ENCODE data around the gene ARL6. TPM values are rescaled to one million over a fixed set of nuclear protein-coding genes. Genes with fewer than 3 reads are reported as not detected.

The ARL6 gene
- total RNA-seq, 1 experiment from 2014 or later, result 12.1 TPM

DNA sequence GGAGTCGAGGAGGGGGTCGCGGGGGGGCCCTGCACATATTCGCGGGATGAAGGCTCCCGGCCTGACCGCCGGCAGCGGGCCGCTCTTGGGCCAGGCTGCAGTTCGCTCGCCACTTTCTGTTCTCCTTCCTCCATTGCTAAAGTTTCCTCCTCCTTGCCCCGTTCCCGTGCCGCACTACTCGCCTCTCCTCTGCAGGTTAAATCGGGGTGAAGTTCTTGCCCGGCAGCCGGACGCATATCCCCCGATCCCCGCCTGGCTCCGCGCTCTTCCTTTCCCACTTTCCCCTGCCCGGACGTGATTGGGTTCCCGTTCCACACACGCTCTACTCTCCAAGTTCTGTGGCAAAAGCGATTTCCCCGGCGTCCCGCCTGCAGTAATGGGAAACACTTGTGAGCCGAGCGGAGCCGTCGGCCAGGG is 57.8 kb downstream of the ARL6 start:
- H3K79me2 ChIP-seq (ENCODE audit: low read length), result peaks cover 41% of the 10 kb centered on the region
- H3K4me2 ChIP-seq (ENCODE audit: low read length), result peak overlapping the region; percentile 89

DNA sequence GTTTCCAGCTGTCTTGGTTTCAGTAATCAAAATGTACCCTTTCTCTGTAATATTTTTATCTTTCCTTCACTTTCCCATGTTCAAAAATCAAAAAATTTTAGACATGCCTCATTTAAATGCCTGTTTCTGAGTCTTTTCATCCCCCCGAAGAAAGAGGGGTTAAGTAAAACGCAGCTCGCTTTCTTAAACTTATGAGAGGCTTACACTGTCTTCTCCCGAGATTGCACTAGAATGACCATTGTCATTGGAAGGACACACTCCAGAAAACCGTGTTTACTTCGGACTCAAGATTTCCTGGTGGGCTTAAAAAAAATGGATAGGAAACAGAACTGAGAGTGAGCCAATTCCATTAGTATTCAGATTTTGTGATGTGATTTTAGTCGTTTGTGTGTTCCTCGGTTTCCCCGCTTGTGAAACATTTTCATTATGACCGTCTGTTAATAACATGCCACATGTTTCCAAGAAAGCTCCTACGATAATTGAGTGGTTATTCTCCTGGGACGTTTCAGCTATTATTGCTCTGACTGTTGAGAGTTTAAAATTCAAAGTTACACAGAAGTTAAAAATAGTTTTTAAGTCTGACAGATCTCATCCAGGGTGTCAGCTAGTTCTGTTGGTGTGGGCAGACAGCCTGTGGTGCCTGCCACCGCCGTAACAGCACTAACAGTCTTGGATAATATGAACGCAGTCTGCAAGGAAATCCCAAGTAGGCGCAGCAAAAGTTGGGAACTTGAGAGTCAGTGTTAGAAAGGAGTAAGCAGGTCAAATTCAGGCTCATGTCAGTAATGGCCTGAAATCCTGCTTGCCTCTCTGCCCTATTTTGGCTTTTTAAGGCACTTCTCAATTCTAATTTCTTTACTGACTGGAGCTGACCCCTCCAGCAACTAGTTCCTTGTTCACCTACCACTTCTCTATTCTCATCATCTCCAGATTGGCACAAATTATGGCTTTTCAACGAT is 58.8 kb downstream of the ARL6 start:
- H3K4me2 ChIP-seq (ENCODE audit: low read length), result peak overlapping the region; percentile 89
- POLR2A ChIA-PET (ENCODE audit: unreplicated experiment), result interaction anchor here (0.7 kb wide), 1 partner anchor 15 kb away, joined by 8 read pairs; no protein-coding TSS in a partner anchor
- TF ChIP-seq, protein P1, sequence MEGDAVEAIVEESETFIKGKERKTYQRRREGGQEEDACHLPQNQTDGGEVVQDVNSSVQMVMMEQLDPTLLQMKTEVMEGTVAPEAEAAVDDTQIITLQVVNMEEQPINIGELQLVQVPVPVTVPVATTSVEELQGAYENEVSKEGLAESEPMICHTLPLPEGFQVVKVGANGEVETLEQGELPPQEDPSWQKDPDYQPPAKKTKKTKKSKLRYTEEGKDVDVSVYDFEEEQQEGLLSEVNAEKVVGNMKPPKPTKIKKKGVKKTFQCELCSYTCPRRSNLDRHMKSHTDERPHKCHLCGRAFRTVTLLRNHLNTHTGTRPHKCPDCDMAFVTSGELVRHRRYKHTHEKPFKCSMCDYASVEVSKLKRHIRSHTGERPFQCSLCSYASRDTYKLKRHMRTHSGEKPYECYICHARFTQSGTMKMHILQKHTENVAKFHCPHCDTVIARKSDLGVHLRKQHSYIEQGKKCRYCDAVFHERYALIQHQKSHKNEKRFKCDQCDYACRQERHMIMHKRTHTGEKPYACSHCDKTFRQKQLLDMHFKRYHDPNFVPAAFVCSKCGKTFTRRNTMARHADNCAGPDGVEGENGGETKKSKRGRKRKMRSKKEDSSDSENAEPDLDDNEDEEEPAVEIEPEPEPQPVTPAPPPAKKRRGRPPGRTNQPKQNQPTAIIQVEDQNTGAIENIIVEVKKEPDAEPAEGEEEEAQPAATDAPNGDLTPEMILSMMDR (conservative IDR thresholded peaks at IDR 0.05; ENCODE audit: low read depth, low read length), result no peak
- no peak for TF ChIP-seq EZH2 (IDR thresholded peaks at IDR 0.05; ENCODE audit: low read length, unreplicated experiment)
- no peak for TF ChIP-seq EZH2phosphoT487 (IDR thresholded peaks at IDR 0.05; ENCODE audit: borderline replicate concordance, low read length)
- H3K9me3 ChIP-seq (ENCODE audit: low read length), result no peaks in the 10 kb centered on the region
- no peaks in the 10 kb centered on the region for H4K20me1 ChIP-seq (ENCODE audit: low read length)
- no peaks in the 10 kb centered on the region for H3K9me2 ChIP-seq (replicated peaks; ENCODE audit: low read length)
- peaks cover 41% of the 10 kb centered on the region for H3K79me2 ChIP-seq (ENCODE audit: low read length)
- H3K4me1 ChIP-seq (ENCODE audit: insufficient read depth, low read length), result peaks cover 15% of the 10 kb centered on the region; the same call in 1 of the 2 replicates
- CTCF ChIA-PET, result no interaction called here
- H3K27me3 ChIP-seq (ENCODE audit: low read length), result no peaks in the 10 kb centered on the region
- no peaks in the 10 kb centered on the region for H3F3A ChIP-seq (ENCODE audit: low read length, unreplicated experiment)
- no peaks in the 10 kb centered on the region for H3K36me3 ChIP-seq (ENCODE audit: low read depth, low read length)
- H3K9ac ChIP-seq (ENCODE audit: low read length), result peak overlapping the region; percentile 77
- BruUV-seq (replicated peaks), result no TSS peak
- ATAC-seq (no peak), DNase-seq (peak; percentile 19)
- H3K27ac ChIP-seq (ENCODE audit: low read length), result no peak overlapping the region
- intact Hi-C loops (cut with micrococcal nuclease), result loop anchor here (2.0 kb wide), 1 partner anchor 39 kb away; no protein-coding TSS in a partner anchor
- H3K4me3 ChIP-seq (ENCODE audit: low read length), result peak overlapping the region; percentile 80
- H2AFZ ChIP-seq (ENCODE audit: low read length), result peak overlapping the region; percentile 100

More for the DNA sequence above, 57.8 kb downstream of the ARL6 start:
- Histone ChIP-seq H3K4me1 (ENCODE audit: insufficient read depth, low read length) (peaks cover 15% of the 10 kb centered on the region; the same call in 1 of the 2 replicates), H3K27ac (ENCODE audit: low read length) (no peak overlapping the region), H4K20me1 (ENCODE audit: low read length) (no peaks in the 10 kb centered on the region), H3K36me3 (ENCODE audit: low read depth, low read length) (no peaks in the 10 kb centered on the region), H3K4me3 (ENCODE audit: low read length) (peak overlapping the region; percentile 80), H3F3A (ENCODE audit: low read length, unreplicated experiment) (no peaks in the 10 kb centered on the region), H2AFZ (ENCODE audit: low read length) (peak overlapping the region; percentile 100), H3K9ac (ENCODE audit: low read length) (peak overlapping the region; percentile 77), H3K9me2 (replicated peaks; ENCODE audit: low read length) (no peaks in the 10 kb centered on the region), H3K9me3 (ENCODE audit: low read length) (no peaks in the 10 kb centered on the region), H3K27me3 (ENCODE audit: low read length) (no peaks in the 10 kb centered on the region)
- CTCF ChIA-PET, result interaction anchor here (0.6 to 1.2 kb wide), 3 partner anchors 148 to 201 kb away, joined by 3 to 4 read pairs (median 3); no protein-coding TSS in a partner anchor
- DNase-seq, result peak; percentile 61
- BruUV-seq (replicated peaks), result no TSS peak
- intact Hi-C loops (cut with micrococcal nuclease), result loop anchor here (1.0 to 2.0 kb wide), 3 partner anchors 40 to 61 kb away; no protein-coding TSS in a partner anchor
- POLR2A ChIA-PET (ENCODE audit: unreplicated experiment), result interaction anchor here (0.6 to 0.7 kb wide), 4 partner anchors 16 to 142 kb away, joined by 3 to 8 read pairs (median 4); no protein-coding TSS in a partner anchor
- peak; percentile 32 for ATAC-seq
- TF ChIP-seq, protein P1 (conservative IDR thresholded peaks at IDR 0.05; ENCODE audit: low read depth, low read length), result no peak
- TF ChIP-seq EZH2phosphoT487 (IDR thresholded peaks at IDR 0.05; ENCODE audit: borderline replicate concordance, low read length), result no peak
- TF ChIP-seq EZH2 (IDR thresholded peaks at IDR 0.05; ENCODE audit: low read length, unreplicated experiment), result no peak
